GM21529 (cell line): ENCODE measurements around the gene UBAP1L.
A peak's percentile ranks its signal among the peaks of the same experiment; 100 is the strongest.
"Not testable (repeated sequence)": the region's sequence is repeated elsewhere in the genome, so short reads cannot be mapped to it uniquely, and the experiment has no call there.

Experiments
- ATAC-seq: cut with Tn5 transposase; IDR thresholded peaks from one replicate; pipeline ENCODE4 v1.9.1; 2021; ENCODE audit not compliant: unreplicated experiment

The UBAP1L gene

GRCh38 chr15:65115086-65115485, at the start of gene UBAP1L:
TSS of gene UBAP1L (minus strand) at chr15:65115200. CDS start at chr15:65106215, 8,985 bp downstream.
- no peak for ATAC-seq

- no peak for ATAC-seq
These were observed 49.1 kb upstream of the UBAP1L start for GRCh38 chr15:65164139-65164538.

- ATAC-seq, result no peak
These were observed 48.0 kb upstream of the UBAP1L start for GRCh38 chr15:65163041-65163440.

- no peak for ATAC-seq
These were observed 41.7 kb upstream of the UBAP1L start for GRCh38 chr15:65156692-65157091.

GRCh38 chr15:65154720-65155119, 39.7 kb upstream of the UBAP1L start:
- ATAC-seq, result no peak

- no peak for ATAC-seq
These were observed 32.9 kb upstream of the UBAP1L start for GRCh38 chr15:65147902-65148301.

- ATAC-seq, result no peak
These were observed 31.4 kb upstream of the UBAP1L start for GRCh38 chr15:65146438-65146837.

GRCh38 chr15:65138631-65139030, 23.6 kb upstream of the UBAP1L start:
- not testable (repeated sequence) for ATAC-seq

- ATAC-seq, result not testable (repeated sequence)
These were observed 22.9 kb upstream of the UBAP1L start for GRCh38 chr15:65137893-65138292.

GRCh38 chr15:65137089-65137488, 22.1 kb upstream of the UBAP1L start:
- not testable (repeated sequence) for ATAC-seq

GRCh38 chr15:65134538-65134937, 19.5 kb upstream of the UBAP1L start:
- ATAC-seq, result no peak

GRCh38 chr15:65133548-65134200, 18.7 kb upstream of the UBAP1L start, which contains the start of gene PDCD7:
TSS of gene PDCD7 (minus strand) at chr15:65133808. CDS start at chr15:65133781, 27 bp downstream.
- ATAC-seq, result peak; percentile 88

- ATAC-seq, result peak; percentile 36
These were observed 18.0 kb upstream of the UBAP1L start for GRCh38 chr15:65132878-65133547.

GRCh38 chr15:65130941-65131340, 15.9 kb upstream of the UBAP1L start:
- no peak for ATAC-seq

GRCh38 chr15:65115542-65115941, 542 bp upstream of the UBAP1L start:
- ATAC-seq, result no peak

- no peak for ATAC-seq
These were observed 4.2 kb downstream of the UBAP1L start for GRCh38 chr15:65110676-65111292.

GRCh38 chr15:65106011-65106590, 8.9 kb downstream of the UBAP1L start:
- no peak for ATAC-seq

GRCh38 chr15:65105038-65105437, 10.0 kb downstream of the UBAP1L start:
- ATAC-seq, result no peak

- no peak for ATAC-seq
These were observed 12.1 kb downstream of the UBAP1L start for GRCh38 chr15:65102912-65103311.

GRCh38 chr15:65101891-65102708, 12.9 kb downstream of the UBAP1L start:
- no peak for ATAC-seq

GRCh38 chr15:65101411-65101890, 13.5 kb downstream of the UBAP1L start:
- ATAC-seq, result no peak
